GM12891 (cell line): ENCODE measurements around the gene LRRC43.

Experiments used
- DNase-seq: peaks from one replicate; pipeline ENCODE4 v3.0.0; 2011; ENCODE audit warnings: low spot score; ENCODE audit not compliant: insufficient read length
- FAIRE-seq: peaks from 2 replicates; lab custom pipeline; 2011; peaks lifted over from hg19 to GRCh38; lab: Jason Lieb, UNC
- PAX5 ChIP-seq: IDR thresholded peaks from 2 replicates; pipeline ENCODE4 v1.6.1; 2011; ENCODE audit warnings: low read length, moderate library complexity, mild to moderate bottlenecking; ENCODE audit not compliant: insufficient read depth, severe bottlenecking
- POLR2A ChIP-seq: IDR thresholded peaks from 2 replicates; pipeline ENCODE4 v1.6.1; 2011; ENCODE audit warnings: low read depth, low read length, control low read depth
- POLR2AphosphoS5 ChIP-seq: IDR thresholded peaks from 2 replicates; pipeline ENCODE4 v1.6.1; 2011; ENCODE audit warnings: low read depth, low read length, control low read depth
- POU2F2 ChIP-seq: IDR thresholded peaks from 2 replicates; pipeline ENCODE4 v1.6.1; 2011; ENCODE audit warnings: low read depth, mild to moderate bottlenecking, control low read depth, low read length, moderate library complexity
- SPI1 ChIP-seq: IDR thresholded peaks from 2 replicates; pipeline ENCODE4 v1.6.1; 2011; ENCODE audit warnings: low read depth, low read length, control low read depth
- TAF1 ChIP-seq: IDR thresholded peaks from 2 replicates; pipeline ENCODE4 v1.6.1; 2011; ENCODE audit warnings: low read depth, low read length, control low read depth

LRRC43 gene

GRCh38 chr12:122155705-122156104, 27.2 kb upstream of the LRRC43 start:
- FAIRE-seq (no peak), DNase-seq (no peak)
- TF ChIP-seq SPI1: no peak
- no peak for TF ChIP-seq POLR2A
- no peak for TF ChIP-seq POU2F2
- TF ChIP-seq POLR2AphosphoS5: no peak
- no peak for TF ChIP-seq PAX5
- TF ChIP-seq TAF1: no peak

- DNase-seq (no peak), FAIRE-seq (no peak)
- TF ChIP-seq TAF1 (no peak), POLR2AphosphoS5 (no peak), POU2F2 (no peak), POLR2A (no peak), SPI1 (no peak), PAX5 (no peak)
Observed at GRCh38 chr12:122158700-122159285, 24.1 kb upstream of the LRRC43 start.

GRCh38 chr12:122159882-122160281, 23.0 kb upstream of the LRRC43 start:
- FAIRE-seq (no peak), DNase-seq (no peak)
- no peak for TF ChIP-seq POLR2A
- TF ChIP-seq POU2F2: no peak
- TF ChIP-seq SPI1: no peak
- no peak for TF ChIP-seq TAF1
- TF ChIP-seq POLR2AphosphoS5: no peak
- no peak for TF ChIP-seq PAX5

GRCh38 chr12:122160761-122161160, 22.2 kb upstream of the LRRC43 start:
- TF ChIP-seq PAX5: no peak
- TF ChIP-seq TAF1: no peak
- FAIRE-seq: no peak
- no peak for DNase-seq

GRCh38 chr12:122161682-122162081, 21.2 kb upstream of the LRRC43 start:
- FAIRE-seq (no peak), DNase-seq (no peak)
- TF ChIP-seq TAF1: no peak
- TF ChIP-seq POLR2AphosphoS5: no peak
- TF ChIP-seq PAX5: no peak
- TF ChIP-seq POU2F2: no peak
- TF ChIP-seq POLR2A: no peak
- TF ChIP-seq SPI1: no peak

- no peak for FAIRE-seq
- no peak for DNase-seq
Observed at GRCh38 chr12:122162976-122163375, 19.9 kb upstream of the LRRC43 start.

GRCh38 chr12:122166422-122167349, 16.2 kb upstream of the LRRC43 start:
- FAIRE-seq (no peak), DNase-seq (no peak)
- TF ChIP-seq POLR2A (no peak), TAF1 (no peak), POU2F2 (no peak; the same call in 1 of the 2 replicates), POLR2AphosphoS5 (no peak), SPI1 (no peak), PAX5 (no peak)

More at GRCh38 chr12:122162976-122163375, 19.9 kb upstream of the LRRC43 start:
- no peak for TF ChIP-seq PAX5

- DNase-seq (no peak), FAIRE-seq (no peak)
- TF ChIP-seq POLR2A (no peak), SPI1 (no peak), PAX5 (no peak), TAF1 (no peak), POLR2AphosphoS5 (no peak), POU2F2 (no peak)
Observed at GRCh38 chr12:122167356-122167925, 15.5 kb upstream of the LRRC43 start.

- no peak for DNase-seq
- no peak for FAIRE-seq
- TF ChIP-seq PAX5 (no peak), SPI1 (no peak), POLR2AphosphoS5 (no peak), POU2F2 (no peak), POLR2A (no peak), TAF1 (no peak)
Observed at GRCh38 chr12:122168492-122168891, 14.4 kb upstream of the LRRC43 start.
